Left lung (tissue), 10 donors: ENCODE results near the gene HYDIN. TPM values are rescaled to one million over a fixed set of nuclear protein-coding genes. Genes with fewer than 3 reads are reported as not detected.

Experiments used
- ATAC-seq: fragments of 200-7000 bp; cut with Tn5 transposase; one replicate; pipeline ENCODE4 v1.9.1; 2020; ENCODE audit warnings: moderate library complexity
- DNase-seq, 4 donors: peaks; one replicate each; pipeline ENCODE4 v3.0.0-alpha.2; 2013 to 2020
- H3K27ac ChIP-seq, 2 donors: fragments of 200-600 bp; sonication (generic) in 1 of 2; one replicate each; pipeline versions ENCODE4 v1.5.0 to v1.8.0; 2020 to 2021
- H3K27me3 ChIP-seq, 2 donors: fragments of 200-600 bp; sonication (generic) in 1 of 2; one replicate each; pipeline versions ENCODE4 v1.5.0 to v1.8.0; 2020 to 2021
- H3K36me3 ChIP-seq, 2 donors: fragments of 200-600 bp; sonication (generic) in 1 of 2; one replicate each; pipeline versions ENCODE4 v1.5.0 to v1.8.0; 2020 to 2021
- H3K4me1 ChIP-seq, 2 donors: fragments of 200-600 bp; one replicate each; pipeline ENCODE4 v1.8.0; 2021
- H3K4me3 ChIP-seq, 2 donors: fragments of 200-600 bp; sonication (generic) in 1 of 2; one replicate each; pipeline versions ENCODE4 v1.5.0 to v1.8.0; 2020 to 2021; ENCODE audit warnings: mild to moderate bottlenecking in 1 of 2
- H3K9me3 ChIP-seq, 2 donors: fragments of 200-600 bp; sonication (generic) in 1 of 2; one replicate each; pipeline versions ENCODE4 v1.5.0 to v1.8.0; 2020 to 2021
- CTCF ChIP-seq, 2 donors: fragments of 200-600 bp; sonication (generic) in 1 of 2; IDR thresholded peaks; one replicate each; pipeline versions ENCODE4 v1.5.0 to v1.8.0; 2021; ENCODE audit warnings: antibody characterized with exemption in 2 of 2
- intact Hi-C, 2 donors: fragments of 100-400 bp; cut with DNase I; formaldehyde crosslinking; loops; one replicate each; pipeline versions ENCODE4 v1.11.2 to v1.14.2; 2022
- polyA plus RNA-seq, 6 donors: library from polyadenylated mRNA; unstranded; fragments of 120-200 nt; gene quantifications; one replicate each; pipeline ENCODE4 v1.2.1, GENCODE V29; 2013; ENCODE audit not compliant: insufficient read length in 6 of 6
- total RNA-seq, 2 donors: library from RNA; stranded (reverse); fragmentation: NEBNext Ultra II Directional; extraction: Animal tissue kit (Norgen Biotek cat#: 25700); gene quantifications; one replicate each; pipeline ENCODE4 v1.2.1, GENCODE V29; 2021
- donor health status: DM: no; HTN: yes; CAD: no.
- donor health status: DM: no; HTN: no; CAD: no.

HYDIN gene
- total and polyA plus RNA-seq, 8 donors = 3.3 to 16.8 (median 12.4) TPM

GRCh38 chr16:70779361-70779760 lies 451.2 kb downstream of the HYDIN start:
- H3K27ac ChIP-seq = no peak overlapping the region
- no peak overlapping the region for H3K4me3 ChIP-seq
- H3K36me3 ChIP-seq = peaks cover 0 to 97% of the 10 kb centered on the region in 2 donors
- H3K9me3 ChIP-seq = no peaks in the 10 kb centered on the region
- ATAC-seq = no peak
- no peak for DNase-seq
- intact Hi-C loops = no loop called here
- H3K4me1 ChIP-seq = no peaks in the 10 kb centered on the region
- TF ChIP-seq CTCF (IDR thresholded peaks at IDR 0.05) = no peak
- no peaks in the 10 kb centered on the region for H3K27me3 ChIP-seq

- intact Hi-C loops = no loop called here
- Histone ChIP-seq H3K9me3 (no peaks in the 10 kb centered on the region), H3K4me1 (no peaks in the 10 kb centered on the region), H3K36me3 (peaks cover 0 to 97% of the 10 kb centered on the region in 2 donors), H3K27ac (no peak overlapping the region), H3K4me3 (no peak overlapping the region), H3K27me3 (no peaks in the 10 kb centered on the region)
- DNase-seq (peak in 3 of 4 donors; percentile 13 to 88 (median 82)), ATAC-seq (peak; percentile 61)
- no peak for TF ChIP-seq CTCF (IDR thresholded peaks at IDR 0.05)
Measured at GRCh38 chr16:70778901-70779309, 451.6 kb downstream of the HYDIN start.

DNA sequence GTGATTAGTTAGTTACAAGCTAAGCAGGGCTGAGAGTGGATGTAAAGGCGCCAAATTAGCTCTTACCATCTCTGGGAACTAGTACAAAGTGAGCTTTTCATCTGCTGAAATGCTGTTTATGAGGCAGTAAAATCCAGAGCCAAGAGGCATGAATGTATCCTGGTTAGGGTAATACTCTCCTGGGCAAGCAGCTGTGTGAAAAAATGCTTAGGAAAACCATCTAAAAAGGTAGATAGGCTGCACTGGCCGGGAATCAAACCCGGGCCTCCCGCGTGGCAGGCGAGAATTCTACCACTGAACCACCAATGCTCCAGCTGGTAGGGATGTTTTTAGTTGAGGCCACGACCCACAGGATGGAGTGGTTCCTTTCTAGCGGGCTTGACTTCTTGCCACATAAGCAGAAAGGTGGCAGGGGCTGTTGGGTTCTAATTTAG lies 452.5 kb downstream of the HYDIN start:
- no peak for ATAC-seq
- intact Hi-C loops = no loop called here
- Histone ChIP-seq H3K27me3 (no peaks in the 10 kb centered on the region), H3K9me3 (no peaks in the 10 kb centered on the region), H3K4me3 (no peak overlapping the region), H3K36me3 (peaks cover 0 to 96% of the 10 kb centered on the region in 2 donors), H3K27ac (no peak overlapping the region), H3K4me1 (no peaks in the 10 kb centered on the region)
- DNase-seq = peak in 1 of 4 donors; percentile 28
- TF ChIP-seq CTCF (IDR thresholded peaks at IDR 0.05) = no peak

DNA sequence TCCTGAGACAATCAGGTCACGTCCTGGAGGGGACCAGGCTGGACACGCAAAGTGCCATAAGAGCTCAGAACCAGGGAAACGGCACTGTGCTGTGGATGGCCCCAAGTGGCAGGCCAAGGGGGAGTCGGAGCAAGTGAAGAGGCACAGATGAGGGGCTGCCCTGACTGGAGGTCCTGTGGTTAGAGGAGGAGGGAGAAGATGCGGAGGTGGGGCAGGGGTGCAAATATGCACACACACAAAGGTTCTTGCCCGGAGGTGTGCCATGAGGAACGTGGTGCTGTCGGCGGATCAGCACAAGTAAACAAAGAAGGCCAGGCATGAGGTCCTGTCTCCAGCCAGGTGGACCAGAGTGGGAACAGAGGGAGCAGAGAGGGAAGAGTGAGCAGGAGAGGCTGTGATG lies 453.0 kb downstream of the HYDIN start:
- no peak for ATAC-seq
- H3K4me1 ChIP-seq = no peaks in the 10 kb centered on the region
- H3K4me3 ChIP-seq = no peak overlapping the region
- peaks cover 0 to 95% of the 10 kb centered on the region in 2 donors for H3K36me3 ChIP-seq
- H3K9me3 ChIP-seq = no peaks in the 10 kb centered on the region
- intact Hi-C loops = no loop called here
- peak in 1 of 4 donors; percentile 49 for DNase-seq
- no peak overlapping the region for H3K27ac ChIP-seq
- no peaks in the 10 kb centered on the region for H3K27me3 ChIP-seq
- TF ChIP-seq CTCF (IDR thresholded peaks at IDR 0.05) = no peak

GRCh38 chr16:70775399-70775798 lies 455.1 kb downstream of the HYDIN start:
- no peaks in the 10 kb centered on the region for H3K4me1 ChIP-seq
- ATAC-seq = no peak
- no peak overlapping the region for H3K4me3 ChIP-seq
- peaks cover 0 to 95% of the 10 kb centered on the region in 2 donors for H3K36me3 ChIP-seq
- TF ChIP-seq CTCF (IDR thresholded peaks at IDR 0.05) = no peak
- intact Hi-C loops = no loop called here
- H3K9me3 ChIP-seq = no peaks in the 10 kb centered on the region
- DNase-seq = peak in 1 of 4 donors; percentile 41
- H3K27me3 ChIP-seq = no peaks in the 10 kb centered on the region
- H3K27ac ChIP-seq = no peak overlapping the region
